H1 (cell line): Measurements from ENCODE around the gene INA. TPM values are rescaled to one million over a fixed set of nuclear protein-coding genes. Genes with fewer than 3 reads are reported as not detected.

Source experiments
- BACH1 ChIP-seq: IDR thresholded peaks from 2 replicates; pipeline ENCODE4 v1.6.1; 2012; ENCODE audit warnings: low read length, improper control_type of control experiment
- KDM4A ChIP-seq: IDR thresholded peaks from one replicate; pipeline ENCODE4 v1.7.1; 2012; ENCODE audit warnings: low read depth, mild to moderate bottlenecking, moderate library complexity, low read length, inconsistent platforms; ENCODE audit not compliant: severe bottlenecking
- RFX5 ChIP-seq: IDR thresholded peaks from 2 replicates; pipeline ENCODE4 v1.6.1; 2011; ENCODE audit warnings: low read depth, low read length, improper control_type of control experiment, borderline replicate concordance
- SP1 ChIP-seq: IDR thresholded peaks from 2 replicates; pipeline ENCODE4 v1.6.1; 2011; ENCODE audit warnings: low read depth, low read length
- polyA plus RNA-seq, 7 experiments: library from polyadenylated mRNA; depleted of rRNA in 3 of 7; stranded (reverse) in 5 of 7; unstranded in 2 of 7; fragments of >200 nt in 5 of 7; fragments of 200-250 nt in 2 of 7; gene quantifications; 1 replicate in 5 of 7; 2 replicates in 1 of 7; 4 replicates in 1 of 7; pipeline versions ENCODE4 v1.2.1 to v1.2.3, GENCODE V29; 2011 to 2013; ENCODE audit warnings: missing spikeins in 2 of 7, mixed read lengths in 2 of 7
- total RNA-seq: library from RNA; stranded (reverse); fragmentation: NEBNext Ultra II Directional; extraction: Animal tissue kit (Norgen Biotek cat#: 25700); gene quantifications from 2 replicates; pipeline ENCODE4 v1.2.1, GENCODE V29; 2021

The INA gene
- total and polyA plus RNA-seq, 2 of the 8 experiments (the other 6 are each of a cell fraction or from before 2014, with no cell fraction given) = 17.1 to 18.1 TPM

GRCh38 chr10:103277713-103278536 is 987 bp downstream of the INA start (continued):
- peak; percentile 4; the same call in 1 of the 2 replicates for TF ChIP-seq BACH1
- no peak for TF ChIP-seq RFX5
- TF ChIP-seq KDM4A = peak; percentile 9
- TF ChIP-seq SP1 = no peak
